NCI-H446 (cell line): ENCODE results near the gene USP22.
"Not testable (repeated sequence)": the region's sequence is repeated elsewhere in the genome, so short reads cannot be mapped to it uniquely, and the experiment has no call there.

ENCODE experiments used
- DNase-seq, 2 experiments: peaks; one replicate each; lab custom pipeline; 2025; lab: John Stamatoyannopoulos, UW

USP22 gene

GRCh38 chr17:20988001-20988636 lies 54.7 kb downstream of the USP22 start:
- no peak for DNase-seq

- no peak for DNase-seq
These were observed 55.3 kb downstream of the USP22 start for GRCh38 chr17:20987511-20987910.

GRCh38 chr17:20986767-20987510 lies 55.9 kb downstream of the USP22 start:
- DNase-seq = no peak

- no peak for DNase-seq
These were observed 59.5 kb downstream of the USP22 start for GRCh38 chr17:20983359-20983637.

GRCh38 chr17:20982589-20983358 lies 60.0 kb downstream of the USP22 start:
- no peak for DNase-seq

GRCh38 chr17:20981046-20981920 lies 61.5 kb downstream of the USP22 start:
- DNase-seq = no peak

GRCh38 chr17:20979792-20980083 lies 63.1 kb downstream of the USP22 start:
- no peak for DNase-seq

- DNase-seq = not testable (repeated sequence)
These were observed 63.6 kb downstream of the USP22 start for GRCh38 chr17:20979007-20979791.

- DNase-seq = not testable (repeated sequence)
These were observed 65.1 kb downstream of the USP22 start for GRCh38 chr17:20977609-20978253.

GRCh38 chr17:20975566-20975965 lies 67.2 kb downstream of the USP22 start:
- DNase-seq = no peak

GRCh38 chr17:20970329-20970728 lies 72.5 kb downstream of the USP22 start:
- DNase-seq = no peak

- no peak for DNase-seq
These were observed 73.7 kb downstream of the USP22 start for GRCh38 chr17:20968913-20969616.

GRCh38 chr17:20967776-20968175 lies 75.0 kb downstream of the USP22 start:
- no peak for DNase-seq

GRCh38 chr17:20966870-20967269 lies 75.9 kb downstream of the USP22 start:
- no peak for DNase-seq

GRCh38 chr17:20965492-20965891 lies 77.3 kb downstream of the USP22 start:
- no peak for DNase-seq

- no peak for DNase-seq
These were observed 81.2 kb downstream of the USP22 start for GRCh38 chr17:20961586-20961985.

GRCh38 chr17:20960871-20961270 lies 81.9 kb downstream of the USP22 start:
- no peak for DNase-seq

- peak in 1 of 2 experiments; percentile 21 for DNase-seq
These were observed 87.1 kb downstream of the USP22 start for GRCh38 chr17:20955427-20956323.

- DNase-seq = no peak
These were observed 88.0 kb downstream of the USP22 start for GRCh38 chr17:20954794-20955193.
